GM18951 (cell line): ENCODE measurements around the gene ST7.
"Not testable (repeated sequence)": the region's sequence is repeated elsewhere in the genome, so short reads cannot be mapped to it uniquely, and the experiment has no call there.

Experiments
- POLR2A ChIP-seq: IDR thresholded peaks from 4 replicates; pipeline ENCODE4 v1.6.1; 2011; ENCODE audit warnings: mild to moderate bottlenecking; ENCODE audit not compliant: insufficient read length, insufficient read depth; ENCODE audit errors: extremely low read depth
- in situ Hi-C: fragments of 300-500 bp; cut with MboI; formaldehyde crosslinking; loops from one replicate; pipeline ENCODE4 v1.12.0; 2022; ENCODE audit warnings: low sequenced_read_pairs, mixed read lengths, inconsistent platforms; ENCODE audit not compliant: unreplicated experiment

Gene ST7

DNA sequence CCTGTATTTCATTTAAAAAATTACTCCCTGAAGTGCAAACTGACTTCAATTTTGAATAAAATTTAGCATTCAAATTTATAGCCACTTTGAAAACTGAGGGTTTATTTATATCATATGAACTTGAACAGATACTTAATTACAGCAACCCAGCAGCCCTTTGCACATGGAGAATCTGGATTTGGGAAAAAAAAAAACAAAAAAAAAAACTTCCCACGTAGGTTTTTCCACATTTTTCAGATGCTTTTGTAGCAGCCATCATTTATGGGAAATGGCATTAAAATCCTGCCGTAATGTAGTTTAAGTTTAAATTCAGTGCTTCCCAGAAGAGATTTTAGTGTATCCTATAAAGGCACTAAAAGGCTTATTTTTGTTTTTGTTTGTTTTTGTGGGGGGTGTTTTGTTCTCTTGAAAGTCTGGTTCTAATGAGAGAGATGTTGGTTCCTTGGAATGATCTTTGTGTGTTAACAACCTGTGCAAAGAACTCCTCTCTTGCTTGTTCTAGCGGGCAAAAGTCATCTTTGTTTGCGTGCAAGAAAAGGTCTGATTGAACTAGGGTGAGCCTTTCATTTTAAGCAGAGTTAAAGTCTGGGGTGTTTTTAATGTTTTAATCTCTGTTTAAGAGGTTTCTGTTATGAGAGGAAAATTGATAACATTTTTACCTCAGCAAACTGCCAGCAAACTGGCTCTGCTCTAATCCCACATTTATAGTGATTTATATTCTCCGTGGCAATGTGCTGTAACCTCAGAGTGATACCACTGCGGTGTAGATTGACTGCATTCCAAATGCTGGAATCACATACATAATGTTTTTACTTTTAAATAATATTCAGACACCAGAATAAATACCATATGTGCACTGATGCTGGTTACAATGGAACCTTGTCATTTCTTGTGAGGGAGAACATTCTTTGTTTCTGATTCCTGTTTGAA lies 264.1 kb downstream of the ST7 start:
- in situ Hi-C loops: loop anchor here (25.0 kb wide), 1 partner anchor 170 kb away; no protein-coding TSS in a partner anchor
- no peak for TF ChIP-seq POLR2A

DNA sequence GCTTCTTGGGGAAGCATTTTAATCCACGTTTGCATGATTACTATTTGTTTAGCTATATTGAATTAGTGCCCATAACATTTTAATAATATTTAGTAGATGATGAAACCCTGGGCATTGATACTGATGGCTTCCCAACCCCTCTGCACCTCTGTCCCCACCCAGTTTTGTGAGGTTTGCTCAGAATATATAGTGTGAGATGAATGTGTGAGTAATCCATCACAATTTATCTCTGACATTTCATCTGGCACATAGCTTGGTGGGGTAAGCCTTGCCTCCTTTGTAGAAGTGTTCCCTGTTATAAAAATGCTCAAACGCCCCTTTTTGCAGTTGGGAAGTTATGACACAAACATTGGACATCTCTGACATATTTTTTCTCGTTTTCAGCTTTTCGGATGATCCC lies 265.4 kb downstream of the ST7 start:
- TF ChIP-seq POLR2A: no peak
- in situ Hi-C loops: loop anchor here (25.0 kb wide), 1 partner anchor 169 kb away; no protein-coding TSS in a partner anchor

- in situ Hi-C loops: loop anchor here (25.0 kb wide), 1 partner anchor 168 kb away; no protein-coding TSS in a partner anchor
- TF ChIP-seq POLR2A: no peak
Measured at GRCh38 chr7:117219485-117219884, 266.2 kb downstream of the ST7 start.

GRCh38 chr7:117220836-117221235 lies 267.5 kb downstream of the ST7 start:
- TF ChIP-seq POLR2A: no peak
- in situ Hi-C loops: loop anchor here (25.0 kb wide), 1 partner anchor 166 kb away; no protein-coding TSS in a partner anchor

DNA sequence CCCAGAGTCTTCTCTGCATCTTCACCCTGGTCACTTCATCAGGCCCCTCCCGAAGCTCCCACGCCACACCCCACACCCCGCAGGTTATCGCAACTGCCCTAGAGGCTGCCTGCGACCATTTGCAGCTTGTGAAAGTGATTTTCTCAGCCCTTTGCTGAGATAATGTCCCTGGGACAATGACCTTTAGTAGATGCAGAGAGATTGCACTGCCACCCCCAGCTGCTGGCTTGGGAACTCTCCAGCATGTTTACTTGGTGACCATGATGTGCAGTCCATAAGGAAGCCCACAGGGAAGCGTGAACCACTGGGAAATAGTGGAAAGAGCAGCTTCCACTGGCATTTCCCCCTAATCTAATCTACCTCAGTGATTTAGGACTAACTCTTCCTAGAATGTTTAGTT lies 272.2 kb downstream of the ST7 start:
- TF ChIP-seq POLR2A: no peak
- in situ Hi-C loops: no loop called here

DNA sequence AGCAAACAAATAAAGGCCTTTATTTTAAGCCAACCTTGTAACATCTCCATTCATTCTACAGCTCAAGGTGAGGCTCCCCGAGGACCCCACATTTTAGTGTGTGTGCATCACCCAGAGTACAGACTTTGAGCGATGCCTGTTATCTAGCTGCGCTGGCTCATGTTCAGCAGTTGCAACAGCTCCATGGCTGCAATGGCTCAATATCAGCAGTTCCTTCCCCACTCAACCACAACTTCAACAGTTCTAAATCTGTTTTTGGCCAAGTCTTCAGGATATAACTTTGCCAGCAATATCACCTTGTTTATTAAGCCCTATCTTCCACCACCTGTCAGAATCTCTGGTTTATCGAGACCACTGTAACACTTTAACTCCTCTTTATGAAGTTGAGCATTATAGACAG lies 273.8 kb downstream of the ST7 start:
- no peak for TF ChIP-seq POLR2A
- in situ Hi-C loops: no loop called here

- in situ Hi-C loops: no loop called here
- no peak for TF ChIP-seq POLR2A
Measured at GRCh38 chr7:117229350-117229749, 276.0 kb downstream of the ST7 start.

DNA sequence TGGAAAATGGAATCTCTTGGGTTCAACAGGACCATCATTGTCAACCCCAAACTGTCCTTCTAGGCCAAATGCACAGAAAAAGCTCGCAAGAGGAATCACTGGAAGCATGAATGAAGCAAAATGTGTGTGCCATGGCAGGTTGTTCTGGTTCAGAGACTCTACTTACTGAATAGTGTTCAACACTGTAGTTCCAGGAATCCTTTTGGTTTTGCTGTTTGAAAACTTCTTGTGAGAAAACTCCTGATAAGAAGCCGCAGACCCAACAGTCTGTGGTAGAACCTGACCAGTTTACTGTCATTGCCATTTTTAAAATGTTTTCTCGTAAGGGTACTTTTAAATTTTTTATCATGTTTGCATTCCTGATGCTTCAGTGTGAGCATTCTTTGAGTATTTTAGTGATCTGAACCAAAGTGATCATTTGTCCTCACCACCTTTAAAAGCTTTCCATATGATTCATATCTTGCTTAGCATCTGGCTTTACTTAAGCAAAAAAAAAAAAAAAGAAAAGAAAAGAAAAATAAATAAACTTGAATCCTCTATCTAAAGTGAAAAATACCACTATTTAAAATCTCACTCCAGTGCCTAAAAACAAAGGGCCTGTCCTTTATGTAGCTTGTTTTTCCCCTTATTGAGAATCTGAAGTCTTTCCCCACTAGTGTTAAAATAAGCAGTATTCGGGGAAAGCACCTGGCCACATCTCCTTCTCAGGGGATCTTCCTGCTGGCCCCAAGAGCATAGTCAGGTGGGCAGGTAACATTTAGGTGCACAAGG lies 277.2 kb downstream of the ST7 start:
- in situ Hi-C loops: no loop called here
- TF ChIP-seq POLR2A: no peak

DNA sequence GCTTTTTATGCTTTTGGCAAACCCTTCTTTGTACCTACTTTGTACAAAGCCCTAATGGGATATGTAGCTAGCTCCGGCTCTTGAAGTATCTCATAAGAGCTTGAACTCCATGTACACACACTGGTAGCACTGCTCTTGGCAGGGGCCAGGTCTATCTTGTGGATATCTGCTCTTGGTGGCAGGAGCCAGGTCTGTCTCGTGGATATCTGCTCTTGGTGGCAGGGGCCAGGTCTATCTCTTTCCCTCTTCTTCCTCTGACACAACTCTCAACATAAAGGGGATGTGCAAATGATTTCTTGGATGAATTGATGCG lies 277.7 kb downstream of the ST7 start:
- no peak for TF ChIP-seq POLR2A
- in situ Hi-C loops: no loop called here

DNA sequence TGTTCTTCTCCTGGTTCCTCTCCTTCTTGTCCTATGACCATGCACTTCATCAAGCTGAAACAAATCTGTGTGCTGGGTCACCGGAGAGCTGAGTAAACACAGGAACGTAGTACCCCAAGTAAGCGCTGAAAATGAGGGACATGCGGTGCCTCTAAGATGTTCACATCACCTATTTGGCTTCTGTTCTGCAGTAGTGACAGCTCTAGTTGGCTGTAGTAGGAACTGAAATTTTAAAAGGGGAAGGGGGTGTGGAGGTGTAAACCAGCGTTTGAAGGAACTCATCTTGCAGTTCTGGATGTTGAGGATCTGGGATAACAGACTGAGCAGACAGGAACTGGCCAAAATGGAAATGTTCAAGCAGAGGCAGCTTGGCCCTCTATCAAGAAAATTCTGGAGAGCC lies 284.3 kb downstream of the ST7 start:
- TF ChIP-seq POLR2A: no peak
- in situ Hi-C loops: no loop called here

DNA sequence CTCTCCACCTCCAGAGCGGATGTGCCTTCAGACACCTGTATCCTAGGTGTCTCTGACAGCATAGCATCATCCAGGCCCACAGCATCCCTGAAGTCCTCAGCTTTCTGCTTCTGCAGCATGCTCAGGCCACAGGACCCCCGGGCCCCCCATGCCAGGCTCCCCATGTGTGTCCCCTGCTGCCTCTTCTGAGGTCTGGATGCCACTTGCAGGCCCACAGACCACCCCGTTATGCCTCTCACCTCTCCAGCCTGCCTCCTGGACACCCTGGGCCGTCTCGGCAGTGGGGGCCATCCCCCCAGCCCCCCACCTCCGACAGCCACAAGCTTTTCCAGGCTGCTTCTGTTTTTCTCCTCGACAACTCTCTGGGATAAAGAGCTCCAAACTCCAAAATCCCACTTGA lies 285.2 kb downstream of the ST7 start:
- in situ Hi-C loops: no loop called here
- no peak for TF ChIP-seq POLR2A

DNA sequence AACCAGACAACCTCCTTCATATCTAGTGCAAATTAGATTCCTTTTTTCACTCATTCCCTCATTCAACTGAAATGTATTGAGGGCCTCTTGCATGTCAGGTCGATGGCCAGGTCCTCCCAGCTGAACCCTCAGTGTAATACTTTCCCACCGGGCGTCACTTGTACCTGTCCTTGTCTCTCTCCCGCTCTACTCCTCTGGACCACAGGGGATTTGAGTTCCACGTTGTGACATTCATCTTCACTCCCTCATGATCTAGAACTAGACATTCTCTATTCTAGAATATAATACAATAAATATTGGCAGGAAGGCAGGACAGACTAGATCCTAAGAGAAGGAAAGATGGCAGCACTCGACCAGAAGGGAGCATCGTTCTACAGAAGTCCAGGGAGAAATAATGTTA lies 285.6 kb downstream of the ST7 start:
- in situ Hi-C loops: no loop called here
- no peak for TF ChIP-seq POLR2A

- TF ChIP-seq POLR2A: no peak
- in situ Hi-C loops: no loop called here
Measured at GRCh38 chr7:117241088-117241487, 287.8 kb downstream of the ST7 start.

DNA sequence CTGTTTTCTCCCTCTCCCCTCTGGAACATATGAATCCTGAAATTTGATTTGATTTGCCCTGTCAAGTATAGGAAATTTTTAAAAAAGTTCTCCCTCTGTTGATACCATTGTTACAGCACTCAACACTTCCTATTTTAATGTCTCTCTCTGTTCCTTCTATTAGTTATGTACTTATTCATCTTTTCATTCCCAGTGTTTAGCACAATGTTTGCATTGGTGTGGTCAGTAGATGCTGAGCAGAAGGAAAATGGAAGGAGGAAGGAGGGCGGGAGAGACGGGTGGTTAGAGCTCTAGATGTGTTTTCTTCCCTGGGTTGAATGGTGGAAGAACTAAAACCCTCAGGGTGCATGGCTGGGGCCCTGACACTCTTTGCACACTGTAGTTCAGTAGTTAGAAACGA lies 290.1 kb downstream of the ST7 start:
- no peak for TF ChIP-seq POLR2A
- in situ Hi-C loops: no loop called here

DNA sequence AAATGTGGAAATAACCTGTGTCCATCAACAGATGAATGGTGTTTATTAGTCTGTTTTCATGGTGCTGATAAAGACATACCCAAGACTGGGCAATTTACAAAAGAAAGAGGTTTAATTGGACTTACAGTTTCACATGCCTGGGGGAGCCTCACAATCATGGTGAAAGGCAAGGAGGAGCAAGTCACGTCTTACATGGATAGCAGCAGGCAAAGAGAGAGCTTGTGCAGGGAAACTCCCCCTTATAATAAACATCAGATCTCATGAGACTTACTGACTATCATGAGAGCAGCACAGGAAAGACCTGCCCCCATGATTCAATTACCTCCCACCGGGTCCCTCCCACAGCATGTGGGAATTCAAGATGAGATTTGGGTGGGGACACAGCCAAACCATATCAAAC lies 292.4 kb downstream of the ST7 start:
- in situ Hi-C loops: not testable (repeated sequence)
